HepG2 (cell line): ENCODE data around the gene GPR55. TPM values are rescaled to one million over a fixed set of nuclear protein-coding genes. Genes with fewer than 3 reads are reported as not detected.

Source experiments
- ATAC-seq: fragments of 200-7000 bp; cut with Tn5 transposase; 3 replicates; pipeline ENCODE4 v1.9.1; 2020; ENCODE audit warnings: mild to moderate bottlenecking, moderate library complexity
- BruUV-seq: library from RNA; stranded (reverse); fragments of 400-500 nt; replicated peaks from 2 replicates; lab custom pipeline; 2021; lab: Mats Ljungman, UMichigan
- CTCF ChIA-PET: fragments of 300-600 bp; formaldehyde crosslinking; extraction: SDS; loops from one replicate; lab custom pipeline; 2021; ENCODE audit warnings: low total read pairs, inconsistent platforms, low intra/inter-chr PET ratio; lab: Yijun Ruan, JAX
- POLR2A ChIA-PET: fragments of 350-600 bp; sonication (Branson Sonifier 250); formaldehyde crosslinking; loops from one replicate; lab custom pipeline; 2020; ENCODE audit warnings: antibody characterized with exemption, inconsistent platforms; lab: Yijun Ruan, JAX
- DNase-seq: peaks from one replicate; pipeline ENCODE4 v3.0.0-alpha.2; 2015; ENCODE audit warnings: low spot score
- FAIRE-seq: peaks from 3 replicates; lab custom pipeline; 2011; peaks lifted over from hg19 to GRCh38; lab: Jason Lieb, UNC
- H2AFZ ChIP-seq: one replicate; pipeline ENCODE4 v1.6.1; 2011; ENCODE audit warnings: low read length, inconsistent platforms
- H3K27ac ChIP-seq: fragments of 300-600 bp; 3 replicates; pipeline ENCODE4 v1.8.0; 2011; ENCODE audit warnings: mixed run types, mild to moderate bottlenecking, mixed read lengths, low read length, inconsistent platforms; ENCODE audit not compliant: insufficient read depth; ENCODE audit errors: extremely low read length
- H3K27me3 ChIP-seq, 2 experiments: fragments of 200-600 bp in 1 of 2; 2 replicates in 1 of 2; 3 replicates in 1 of 2; pipeline versions ENCODE4 v1.6.0 to v1.8.0; 2011; ENCODE audit warnings: low read length in 2 of 2, mild to moderate bottlenecking in 2 of 2, moderate library complexity in 2 of 2, inconsistent platforms in 1 of 2; ENCODE audit not compliant: insufficient read depth in 2 of 2, control insufficient read depth in 1 of 2
- H3K36me3 ChIP-seq, 2 experiments: fragments of 200-600 bp in 1 of 2; replicated peaks in 1 of 2; 2 replicates in 1 of 2; 3 replicates in 1 of 2; pipeline versions ENCODE4 v1.5.1 to v1.8.0; 2011; ENCODE audit warnings: low read length in 2 of 2, inconsistent platforms in 1 of 2; ENCODE audit not compliant: insufficient read depth in 2 of 2, control insufficient read depth in 1 of 2
- H3K4me1 ChIP-seq: 2 replicates; pipeline ENCODE4 v1.5.1; 2012; ENCODE audit warnings: low read length, inconsistent platforms; ENCODE audit not compliant: insufficient read depth
- H3K4me2 ChIP-seq: 2 replicates; pipeline ENCODE4 v1.6.0; 2011; ENCODE audit warnings: low read depth, low read length, inconsistent platforms
- H3K4me3 ChIP-seq, 3 experiments: fragments of 200-600 bp in 1 of 3; sonication (generic), shearing (Covaris generic) in 1 of 3; replicated peaks in 1 of 3; 2 replicates each; pipeline ENCODE4 v1.5.1; 2011 to 2016; ENCODE audit warnings: low read length in 3 of 3, inconsistent platforms in 2 of 3, low read depth in 2 of 3, mild to moderate bottlenecking in 2 of 3, control low read depth in 1 of 3, mixed read lengths in 1 of 3; ENCODE audit not compliant: insufficient read depth in 1 of 3
- H3K79me2 ChIP-seq: one replicate; pipeline ENCODE4 v1.6.1; 2011; ENCODE audit warnings: low read length, inconsistent platforms; ENCODE audit not compliant: insufficient read depth
- H3K9ac ChIP-seq: 2 replicates; pipeline ENCODE4 v1.6.0; 2011; ENCODE audit warnings: mild to moderate bottlenecking, low read depth, low read length, inconsistent platforms; ENCODE audit not compliant: insufficient read depth
- H3K9me3 ChIP-seq: 2 replicates; pipeline ENCODE4 v1.5.1; 2012; ENCODE audit warnings: mild to moderate bottlenecking, low read length
- H4K20me1 ChIP-seq: 2 replicates; pipeline ENCODE4 v1.6.0; 2011; ENCODE audit warnings: inconsistent platforms, mild to moderate bottlenecking, low read length, moderate library complexity; ENCODE audit not compliant: insufficient read depth
- CSRNP1 ChIP-seq: sonication (generic); formaldehyde crosslinking; IDR thresholded peaks from 2 replicates; pipeline ENCODE4 v1.8.1; 2023; ENCODE audit warnings: mild to moderate bottlenecking, missing genetic modification reagents
- JDP2 ChIP-seq: sonication (generic); formaldehyde crosslinking; IDR thresholded peaks from 2 replicates; pipeline ENCODE4 v1.8.1; 2022; ENCODE audit warnings: missing genetic modification reagents, borderline replicate concordance
- MAF1 ChIP-seq: sonication (generic); formaldehyde crosslinking; IDR thresholded peaks from 2 replicates; pipeline ENCODE4 v1.5.0; 2020; ENCODE audit warnings: missing genetic modification reagents, borderline replicate concordance
- NCOA5 ChIP-seq: sonication (generic); formaldehyde crosslinking; IDR thresholded peaks from 2 replicates; pipeline ENCODE4 v1.4.0; 2020; ENCODE audit warnings: missing genetic modification reagents
- NR1H2 ChIP-seq: sonication (generic); formaldehyde crosslinking; IDR thresholded peaks from 2 replicates; pipeline ENCODE4 v1.8.1; 2022; ENCODE audit warnings: low read depth, missing genetic modification reagents, borderline replicate concordance
- PBX3 ChIP-seq: sonication (generic); formaldehyde crosslinking; IDR thresholded peaks from 2 replicates; pipeline ENCODE4 v1.8.1; 2023; ENCODE audit warnings: missing genetic modification reagents, inconsistent platforms, borderline replicate concordance
- PITX1 ChIP-seq: sonication (generic); formaldehyde crosslinking; IDR thresholded peaks from 2 replicates; pipeline ENCODE4 v1.5.1; 2020; ENCODE audit warnings: mild to moderate bottlenecking, missing genetic modification reagents
- RORA ChIP-seq: sonication (generic); formaldehyde crosslinking; IDR thresholded peaks from 2 replicates; pipeline ENCODE4 v1.5.0; 2020; ENCODE audit warnings: mild to moderate bottlenecking, missing genetic modification reagents, moderate library complexity
- ZBTB43 ChIP-seq: sonication (generic); formaldehyde crosslinking; conservative IDR thresholded peaks from 2 replicates; pipeline ENCODE4 v1.4.0; 2020; ENCODE audit warnings: missing genetic modification reagents
- ZNF260 ChIP-seq: sonication (generic); formaldehyde crosslinking; IDR thresholded peaks from 2 replicates; pipeline ENCODE4 v1.4.0; 2020; ENCODE audit warnings: missing genetic modification reagents, low read depth, mild to moderate bottlenecking, borderline replicate concordance
- ZNF329 ChIP-seq: sonication (generic); formaldehyde crosslinking; IDR thresholded peaks from 2 replicates; pipeline ENCODE4 v1.9.0; 2021; ENCODE audit warnings: low read depth, mild to moderate bottlenecking, missing genetic modification reagents
- ZNF7 ChIP-seq: IDR thresholded peaks from 2 replicates; pipeline ENCODE4 v1.6.1; 2016; ENCODE audit warnings: missing biosample characterization, missing genetic modification reagents
- in situ Hi-C: cut with HindIII; loops from 2 replicates; pipeline ENCODE4 v1.10.0; 2017; ENCODE audit warnings: low pct_unique_long_range_greater_than_20kb; ENCODE audit not compliant: extremely low pct_ligation_motif_present
- intact Hi-C: fragments of 100-400 bp; cut with micrococcal nuclease; formaldehyde crosslinking; loops from one replicate; pipeline ENCODE4 v1.10.0; 2022; ENCODE audit not compliant: unreplicated experiment
- polyA plus RNA-seq, 8 experiments: library from polyadenylated mRNA; depleted of rRNA in 3 of 8; stranded (reverse) in 7 of 8; unstranded in 1 of 8; fragments of >200 nt; fragmentation: Illumina TruSeq in 4 of 8; extraction: Trizol in 4 of 8; gene quantifications; 2 replicates each; pipeline versions ENCODE4 v1.2.1 to v1.2.3, GENCODE V29; 2011 to 2016; ENCODE audit warnings: low read depth in 4 of 8, missing spikeins in 1 of 8, mixed read lengths in 1 of 8; ENCODE audit not compliant: insufficient read depth in 1 of 8
- total RNA-seq, 5 experiments: library from RNA; depleted of rRNA; stranded (reverse); fragments of >200 nt; fragmentation: Illumina TruSeq; extraction: Trizol; gene quantifications; 2 replicates each; pipeline ENCODE4 v1.2.3, GENCODE V29; 2016; ENCODE audit warnings: low read depth in 1 of 5
- TF ChIP-seq, protein P1 (sequence below): sonication (generic); formaldehyde crosslinking; IDR thresholded peaks from 2 replicates; pipeline ENCODE4 v1.4.0; 2020; ENCODE audit warnings: missing genetic modification reagents, low read depth, mild to moderate bottlenecking, borderline replicate concordance
- TF ChIP-seq, protein P2 (sequence below): sonication (generic); formaldehyde crosslinking; IDR thresholded peaks from 2 replicates; pipeline ENCODE4 v1.4.0; 2020; ENCODE audit warnings: missing genetic modification reagents, borderline replicate concordance
- TF ChIP-seq, protein P3 (sequence below): IDR thresholded peaks from 2 replicates; pipeline ENCODE4 v1.6.1; 2016; ENCODE audit warnings: low read depth, borderline replicate concordance

The GPR55 gene
- total and polyA plus RNA-seq, 2 of the 13 experiments (the other 11 are each of a cell fraction or from before 2014, with no cell fraction given) = not detected

DNA sequence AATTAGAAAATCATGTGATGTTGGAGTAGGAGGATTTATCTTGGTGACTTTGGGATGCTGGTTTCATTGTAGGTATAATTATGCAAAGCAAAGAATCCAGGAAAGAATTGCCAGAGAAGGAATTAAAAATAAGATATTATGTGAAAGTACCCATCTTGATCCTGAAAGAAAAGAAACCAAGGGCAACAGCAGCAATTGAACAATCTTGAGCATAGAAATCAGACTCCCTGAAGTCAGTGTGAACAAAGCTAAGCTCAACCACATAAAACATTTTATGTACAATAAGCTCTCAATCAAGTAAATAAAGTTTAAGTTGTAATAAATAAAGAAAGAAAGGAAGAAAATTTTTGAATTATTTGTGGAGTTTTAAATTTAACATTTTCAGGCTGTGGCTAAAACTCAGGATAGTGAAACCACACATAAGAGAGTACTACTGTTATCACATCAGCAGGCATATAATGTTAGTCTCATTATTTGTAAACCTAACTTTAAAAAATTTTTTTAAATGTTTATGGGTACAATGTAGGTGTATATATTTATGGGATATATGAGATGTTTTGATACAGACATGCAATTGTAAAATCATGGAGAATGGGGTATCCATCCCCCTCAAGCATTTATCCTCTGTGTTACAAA is 32.8 kb upstream of the GPR55 start:
- H3K9me3 ChIP-seq = no peaks in the 10 kb centered on the region
- no peak overlapping the region for H2AFZ ChIP-seq
- peaks cover 5 to 57% of the 10 kb centered on the region in 2 experiments; a peak in 4 of 5 replicates for H3K27me3 ChIP-seq
- ChIA-PET POLR2A (no interaction called here), CTCF (no interaction called here)
- BruUV-seq = no TSS peak
- ATAC-seq (no peak), DNase-seq (no peak), FAIRE-seq (no peak)
- intact Hi-C loops (loop anchor here (10.0 kb wide), 1 partner anchor 463 kb away; no protein-coding TSS in a partner anchor), in situ Hi-C loops (no loop called here)
- no peaks in the 10 kb centered on the region for H3K79me2 ChIP-seq
- H3K4me2 ChIP-seq = peak overlapping the region; percentile 9
- peak overlapping the region in 1 of 3 experiments; percentile 13; a peak in 1 of 6 replicates for H3K4me3 ChIP-seq
- H3K4me1 ChIP-seq = 0 out of 2 replicates have a peak, but pooled peaks cover 6% of the 10 kb centered on the region
- no peaks in the 10 kb centered on the region for H3K36me3 ChIP-seq
- H4K20me1 ChIP-seq = no peaks in the 10 kb centered on the region
- no peak overlapping the region for H3K9ac ChIP-seq
- H3K27ac ChIP-seq = no peak overlapping the region
- TF ChIP-seq, protein P1, sequence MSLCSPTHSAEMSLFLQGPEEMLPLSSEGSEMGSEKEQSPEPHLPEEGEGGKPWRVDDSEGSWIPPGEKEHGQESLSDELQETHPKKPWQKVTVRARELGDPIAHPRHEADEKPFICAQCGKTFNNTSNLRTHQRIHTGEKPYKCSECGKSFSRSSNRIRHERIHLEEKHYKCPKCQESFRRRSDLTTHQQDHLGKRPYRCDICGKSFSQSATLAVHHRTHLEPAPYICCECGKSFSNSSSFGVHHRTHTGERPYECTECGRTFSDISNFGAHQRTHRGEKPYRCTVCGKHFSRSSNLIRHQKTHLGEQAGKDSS (CRISPR knock-in tag) = no peak
- TF ChIP-seq, protein P2, sequence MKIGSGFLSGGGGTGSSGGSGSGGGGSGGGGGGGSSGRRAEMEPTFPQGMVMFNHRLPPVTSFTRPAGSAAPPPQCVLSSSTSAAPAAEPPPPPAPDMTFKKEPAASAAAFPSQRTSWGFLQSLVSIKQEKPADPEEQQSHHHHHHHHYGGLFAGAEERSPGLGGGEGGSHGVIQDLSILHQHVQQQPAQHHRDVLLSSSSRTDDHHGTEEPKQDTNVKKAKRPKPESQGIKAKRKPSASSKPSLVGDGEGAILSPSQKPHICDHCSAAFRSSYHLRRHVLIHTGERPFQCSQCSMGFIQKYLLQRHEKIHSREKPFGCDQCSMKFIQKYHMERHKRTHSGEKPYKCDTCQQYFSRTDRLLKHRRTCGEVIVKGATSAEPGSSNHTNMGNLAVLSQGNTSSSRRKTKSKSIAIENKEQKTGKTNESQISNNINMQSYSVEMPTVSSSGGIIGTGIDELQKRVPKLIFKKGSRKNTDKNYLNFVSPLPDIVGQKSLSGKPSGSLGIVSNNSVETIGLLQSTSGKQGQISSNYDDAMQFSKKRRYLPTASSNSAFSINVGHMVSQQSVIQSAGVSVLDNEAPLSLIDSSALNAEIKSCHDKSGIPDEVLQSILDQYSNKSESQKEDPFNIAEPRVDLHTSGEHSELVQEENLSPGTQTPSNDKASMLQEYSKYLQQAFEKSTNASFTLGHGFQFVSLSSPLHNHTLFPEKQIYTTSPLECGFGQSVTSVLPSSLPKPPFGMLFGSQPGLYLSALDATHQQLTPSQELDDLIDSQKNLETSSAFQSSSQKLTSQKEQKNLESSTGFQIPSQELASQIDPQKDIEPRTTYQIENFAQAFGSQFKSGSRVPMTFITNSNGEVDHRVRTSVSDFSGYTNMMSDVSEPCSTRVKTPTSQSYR (CRISPR knock-in tag) = no peak
- TF ChIP-seq NCOA5 (CRISPR knock-in tag) (no peak), MAF1 (no peak), ZNF329 (CRISPR knock-in tag) (no peak), ZNF7 (CRISPR knock-in tag) (no peak), ZBTB43 (no peak), NR1H2 (CRISPR knock-in tag) (no peak), ZNF260 (CRISPR knock-in tag) (no peak), RORA (no peak), PITX1 (CRISPR knock-in tag) (no peak), PBX3 (CRISPR knock-in tag) (no peak), CSRNP1 (CRISPR knock-in tag) (no peak), JDP2 (CRISPR knock-in tag) (no peak)
- TF ChIP-seq, protein P3, sequence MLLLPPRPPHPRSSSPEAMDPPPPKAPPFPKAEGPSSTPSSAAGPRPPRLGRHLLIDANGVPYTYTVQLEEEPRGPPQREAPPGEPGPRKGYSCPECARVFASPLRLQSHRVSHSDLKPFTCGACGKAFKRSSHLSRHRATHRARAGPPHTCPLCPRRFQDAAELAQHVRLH (CRISPR knock-in tag) = no peak
